GM15510 (cell line): ENCODE data around the gene PCMTD2.

Experiments
- POLR2A ChIP-seq: IDR thresholded peaks from 3 replicates; pipeline ENCODE4 v1.6.1; 2011; ENCODE audit warnings: borderline replicate concordance; ENCODE audit not compliant: insufficient read length; ENCODE audit errors: extremely low read depth

The PCMTD2 gene

DNA sequence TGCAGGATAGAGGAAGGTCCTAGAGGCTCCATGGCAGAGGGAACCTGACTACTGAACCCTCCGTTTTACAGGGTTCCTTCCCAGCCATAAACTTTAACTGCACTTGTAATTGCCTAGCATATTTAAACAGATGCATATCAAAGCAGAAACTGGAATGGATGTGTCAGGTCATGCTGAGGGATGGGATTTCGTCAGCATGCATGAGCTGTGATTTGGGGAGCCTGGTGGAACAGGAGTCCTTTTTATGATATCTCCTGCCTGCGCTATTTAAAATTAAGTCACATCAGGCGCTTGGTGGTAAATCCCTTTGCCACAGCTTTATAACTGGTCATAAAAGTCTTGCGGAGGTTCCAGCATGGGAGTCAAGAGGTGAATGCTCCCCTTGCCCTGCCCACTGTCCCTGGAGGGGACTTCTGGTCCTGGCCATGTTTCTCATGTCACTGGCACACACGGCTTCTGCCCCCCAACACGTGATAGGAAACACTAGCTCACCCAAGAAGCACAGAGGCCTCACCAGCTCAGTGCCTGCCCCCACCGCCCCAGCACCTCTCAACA lies 26.0 kb upstream of the PCMTD2 start:
- no peak for TF ChIP-seq POLR2A

DNA sequence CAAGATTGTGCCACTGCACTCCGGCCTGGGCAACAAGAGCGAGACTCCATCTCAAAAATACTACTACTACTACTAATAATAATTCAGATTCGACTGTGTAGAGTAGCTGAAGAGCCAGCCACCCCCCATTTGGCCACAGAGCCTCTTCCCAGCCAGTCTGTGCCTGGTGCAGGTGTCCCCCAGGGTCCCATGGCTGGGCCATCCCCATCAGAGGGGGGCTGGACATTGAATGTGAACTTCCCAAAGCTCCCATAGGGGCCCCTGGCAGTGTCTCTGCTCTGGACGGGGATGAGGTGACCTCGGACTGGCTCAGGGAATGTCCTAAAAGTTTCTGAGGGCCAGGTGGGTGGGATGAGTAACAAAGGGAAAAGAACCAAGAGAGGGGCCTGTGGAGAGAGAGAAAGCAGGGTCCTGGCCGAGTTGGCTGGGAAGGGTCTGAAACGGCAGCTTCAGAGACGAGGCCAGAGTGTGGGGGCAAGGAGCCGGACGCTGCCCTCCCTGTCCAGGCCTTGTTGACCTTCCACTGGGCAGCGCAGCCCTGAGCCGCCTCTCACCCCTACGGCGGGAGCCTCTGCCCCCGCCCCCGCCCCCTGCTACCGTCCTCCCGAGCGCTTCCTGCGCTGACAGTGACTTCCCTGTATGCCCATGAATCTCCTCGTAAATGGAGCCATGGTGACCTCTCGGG lies 24.9 kb upstream of the PCMTD2 start:
- TF ChIP-seq POLR2A = no peak

DNA sequence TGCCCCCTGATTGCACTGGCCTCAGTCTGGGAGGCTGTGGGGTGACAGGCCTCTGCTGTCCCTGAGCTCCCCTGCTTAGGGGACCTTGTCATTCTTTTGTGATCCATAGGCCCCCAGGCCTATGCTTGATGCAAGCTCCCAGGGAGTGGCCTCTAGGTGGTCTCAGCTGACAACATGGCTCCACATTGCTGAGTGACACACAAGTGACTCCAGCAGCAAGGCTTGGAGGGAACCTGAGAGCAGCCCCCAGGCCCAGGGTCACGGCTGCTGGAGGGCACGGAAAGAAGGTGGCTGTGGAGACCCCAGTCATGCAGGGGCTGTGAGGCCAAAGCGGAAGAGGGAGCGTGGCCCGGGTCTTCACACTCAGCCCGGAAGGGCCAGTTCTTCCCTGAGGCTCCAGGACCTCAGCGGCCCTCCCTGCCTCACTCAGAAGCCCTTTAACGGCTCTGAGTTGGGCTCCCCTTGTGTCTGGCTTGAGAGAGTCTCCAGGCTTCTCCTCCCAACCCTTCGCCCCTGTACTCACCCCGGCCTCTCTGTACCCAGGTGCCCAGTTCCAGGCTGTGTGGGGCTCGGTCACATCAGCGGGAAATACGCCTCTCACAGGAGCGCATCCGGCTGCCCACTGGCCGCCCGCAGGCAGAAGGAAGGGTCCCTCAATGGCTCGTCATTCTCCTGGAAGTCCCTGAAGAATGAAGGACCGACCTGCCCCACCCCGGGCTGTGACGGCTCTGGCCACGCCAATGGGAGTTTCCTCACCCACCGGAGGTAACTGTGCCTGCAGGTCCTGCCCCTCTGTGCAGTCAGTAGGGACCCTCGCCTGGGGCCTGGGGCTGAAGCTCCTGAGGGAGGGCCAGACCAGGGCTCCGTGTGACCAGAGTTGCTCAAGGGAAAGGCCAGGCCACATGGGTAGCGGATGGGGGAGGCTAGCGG lies 23.7 kb upstream of the PCMTD2 start:
- TF ChIP-seq POLR2A = no peak

DNA sequence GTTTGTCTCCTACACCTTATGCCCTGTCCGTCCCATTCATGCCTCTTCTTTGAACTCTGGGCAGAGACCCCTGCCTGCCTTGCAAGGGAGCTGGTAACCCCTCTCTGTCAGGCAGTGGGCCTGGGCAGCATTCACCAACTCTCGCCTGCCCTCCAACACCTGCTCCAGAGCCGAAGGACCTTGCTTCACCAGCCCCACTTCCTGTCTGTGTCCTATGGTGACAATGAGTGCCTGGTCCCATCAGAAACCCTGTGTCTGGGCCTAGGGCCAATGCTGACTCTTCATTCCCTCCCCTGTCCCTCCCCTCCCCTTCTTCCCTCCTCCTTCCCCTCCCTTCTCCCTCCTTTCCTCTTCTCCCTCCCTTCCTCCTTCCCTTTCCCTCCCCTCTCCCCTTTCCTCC lies 22.8 kb upstream of the PCMTD2 start:
- TF ChIP-seq POLR2A = no peak

DNA sequence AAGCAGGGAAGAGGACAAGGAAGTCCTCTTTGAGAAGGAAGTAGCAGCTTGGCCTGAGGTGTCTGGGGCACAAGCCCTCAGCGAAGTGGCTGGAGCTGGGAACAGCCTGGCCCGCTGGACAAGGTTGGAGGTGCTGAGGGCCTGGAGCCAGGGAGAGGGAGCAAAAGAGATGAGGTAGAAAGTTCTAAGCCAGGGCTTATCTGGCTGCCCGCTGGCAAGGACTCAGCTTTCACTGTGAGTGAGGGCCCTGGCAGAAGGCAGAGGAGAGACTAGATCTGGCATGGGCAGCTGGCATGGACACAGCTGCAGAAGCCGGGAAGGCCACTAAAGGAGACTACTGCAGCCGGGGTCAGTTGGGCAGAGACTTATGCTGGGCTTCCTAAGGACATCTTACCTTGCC lies 21.8 kb upstream of the PCMTD2 start:
- no peak for TF ChIP-seq POLR2A

DNA sequence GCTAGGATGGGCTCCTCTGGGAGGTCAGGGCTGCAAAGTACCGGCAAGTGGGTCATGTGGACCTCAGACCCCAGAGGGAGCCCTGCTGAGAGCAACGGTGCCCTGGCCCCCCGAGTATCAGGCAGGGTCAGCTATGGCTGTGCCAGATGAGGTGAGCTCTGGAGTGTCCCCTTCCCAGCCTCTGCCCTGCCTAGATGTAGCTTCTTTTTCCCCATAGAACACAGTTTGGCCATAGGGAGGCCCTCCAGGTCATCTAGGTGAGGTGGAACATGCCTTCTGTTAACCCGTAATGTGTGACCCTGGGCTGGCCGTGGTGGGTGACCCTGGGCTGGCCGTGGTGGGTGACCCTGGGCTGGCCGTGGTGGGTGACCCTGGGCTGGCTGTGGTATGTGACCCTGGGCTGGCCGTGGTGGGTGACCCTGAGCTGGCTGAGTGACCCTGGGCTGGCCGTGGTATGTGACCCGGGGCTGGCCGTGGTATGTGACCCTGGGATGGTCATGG lies 21.2 kb upstream of the PCMTD2 start:
- no peak for TF ChIP-seq POLR2A

DNA sequence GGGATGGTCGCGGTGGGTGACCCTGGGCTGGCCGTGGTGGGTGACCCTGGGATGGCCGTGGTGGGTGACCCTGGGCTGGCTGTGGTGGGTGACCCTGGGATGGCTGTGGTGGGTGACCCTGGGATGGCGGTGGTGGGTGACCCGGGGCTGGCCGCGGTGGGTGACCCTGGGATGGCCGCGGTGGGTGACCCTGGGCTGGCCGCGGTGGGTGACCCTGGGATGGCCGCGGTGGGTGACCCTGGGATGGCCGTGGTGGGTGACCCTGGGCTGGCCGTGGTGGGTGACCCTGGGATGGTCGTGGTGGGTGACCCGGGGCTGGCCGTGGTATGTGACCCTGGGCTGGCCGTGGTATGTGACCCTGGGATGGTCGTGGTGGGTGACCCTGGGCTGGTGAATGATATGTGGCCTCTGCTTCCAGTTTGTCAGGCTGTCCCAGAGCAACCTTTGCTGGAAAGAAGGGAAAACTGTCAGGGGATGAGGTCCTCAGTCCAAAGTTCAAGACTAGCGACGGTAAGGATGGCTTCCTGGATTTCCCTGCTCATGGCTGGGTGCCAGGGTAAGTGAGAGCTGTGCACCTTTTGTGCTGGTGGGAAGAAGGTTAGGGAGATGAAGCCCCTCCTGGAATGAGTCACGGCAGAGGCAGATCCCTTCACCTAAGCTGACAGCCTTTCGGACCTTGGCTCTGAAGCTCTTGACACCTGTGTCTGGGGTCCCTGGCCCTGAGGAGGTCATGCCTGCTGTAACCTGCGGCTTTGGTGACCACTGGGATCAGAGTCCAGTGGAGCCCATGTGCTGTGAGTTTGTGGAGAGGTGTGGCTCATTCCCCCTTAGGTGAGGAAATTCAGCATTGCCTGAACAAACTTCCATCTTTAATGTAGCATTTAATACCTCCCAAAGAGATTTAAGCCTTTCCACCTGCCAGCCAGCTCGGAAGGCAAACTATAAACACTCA lies 19.1 kb upstream of the PCMTD2 start:
- no peak for TF ChIP-seq POLR2A

DNA sequence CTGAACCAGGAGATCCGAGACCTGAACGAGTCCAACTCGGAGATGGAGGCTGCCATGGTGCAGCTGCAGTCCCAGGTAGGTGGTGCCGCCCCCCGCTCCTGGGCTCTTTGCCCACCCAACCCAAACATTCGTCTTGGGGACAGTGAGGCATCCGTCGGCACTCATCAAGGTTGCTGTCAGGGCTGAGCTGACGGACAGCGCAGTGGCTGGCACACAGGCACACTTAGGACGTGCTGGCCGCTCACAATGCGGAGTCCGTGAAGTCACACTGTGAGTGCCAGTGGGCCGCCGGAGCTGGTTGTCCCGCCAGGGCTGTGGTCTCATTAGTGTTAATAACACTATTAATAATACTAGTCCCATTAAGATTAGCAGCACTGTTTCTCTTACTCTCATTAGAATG lies 18.2 kb upstream of the PCMTD2 start:
- no peak for TF ChIP-seq POLR2A

DNA sequence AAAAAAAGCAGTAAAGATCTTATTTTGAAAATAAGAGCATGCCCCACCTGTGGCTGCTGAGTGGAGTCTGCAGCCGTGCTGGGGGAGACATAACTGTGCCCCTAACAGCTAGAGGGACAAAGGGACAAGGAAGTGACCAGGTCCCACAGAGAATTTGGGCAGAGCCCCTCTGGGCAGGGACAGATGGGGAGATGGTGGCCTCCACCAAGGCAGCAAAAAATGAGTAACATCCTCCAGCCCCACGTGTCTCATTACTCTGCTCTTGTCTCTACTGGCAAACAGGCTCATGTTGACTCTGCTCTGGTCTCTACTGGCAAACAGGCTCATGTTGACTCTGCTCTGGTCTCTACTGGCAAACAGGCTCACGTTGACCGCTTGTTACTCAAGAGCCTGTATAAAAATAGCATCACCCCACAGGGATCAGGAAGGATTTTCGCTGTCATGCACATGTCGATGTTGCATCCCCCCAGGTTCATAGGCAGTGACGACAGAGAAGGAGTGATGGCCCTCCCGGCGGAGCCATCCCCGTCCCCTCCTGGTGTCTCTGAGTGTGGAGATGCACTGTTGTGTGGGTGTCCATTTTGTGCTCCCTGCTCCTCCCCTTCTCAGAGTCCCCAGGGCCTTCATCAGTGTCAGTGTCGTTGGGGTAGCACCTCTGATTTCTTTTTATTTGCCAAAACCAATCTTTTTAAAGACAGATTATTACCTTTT lies 17.3 kb upstream of the PCMTD2 start:
- no peak for TF ChIP-seq POLR2A

DNA sequence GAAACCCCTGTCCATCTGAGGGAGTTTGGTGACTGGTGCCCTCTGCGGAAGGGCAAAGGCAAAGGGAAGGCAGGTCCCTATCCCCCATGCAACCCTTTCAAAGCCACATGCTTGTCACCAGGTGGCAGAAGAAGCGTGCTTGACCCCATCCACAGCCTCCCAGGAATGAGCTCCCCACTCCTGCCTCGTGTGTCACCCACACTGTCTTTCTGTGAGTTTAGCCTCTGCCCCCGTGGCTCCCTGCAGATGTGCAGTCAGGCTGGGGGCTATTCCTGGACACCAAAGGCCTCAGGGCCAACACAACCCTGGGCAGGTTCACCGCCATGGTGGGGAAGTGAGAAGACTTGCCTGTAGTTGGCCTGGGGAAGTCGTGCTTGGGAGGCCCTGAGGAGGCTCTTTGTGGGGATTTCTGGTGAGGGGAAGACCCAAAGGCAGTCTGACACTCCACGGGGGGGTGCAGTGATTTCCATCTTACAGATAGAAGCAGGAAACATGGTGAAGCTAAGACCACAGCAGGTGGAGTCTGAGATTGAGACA lies 16.6 kb upstream of the PCMTD2 start:
- TF ChIP-seq POLR2A = no peak

DNA sequence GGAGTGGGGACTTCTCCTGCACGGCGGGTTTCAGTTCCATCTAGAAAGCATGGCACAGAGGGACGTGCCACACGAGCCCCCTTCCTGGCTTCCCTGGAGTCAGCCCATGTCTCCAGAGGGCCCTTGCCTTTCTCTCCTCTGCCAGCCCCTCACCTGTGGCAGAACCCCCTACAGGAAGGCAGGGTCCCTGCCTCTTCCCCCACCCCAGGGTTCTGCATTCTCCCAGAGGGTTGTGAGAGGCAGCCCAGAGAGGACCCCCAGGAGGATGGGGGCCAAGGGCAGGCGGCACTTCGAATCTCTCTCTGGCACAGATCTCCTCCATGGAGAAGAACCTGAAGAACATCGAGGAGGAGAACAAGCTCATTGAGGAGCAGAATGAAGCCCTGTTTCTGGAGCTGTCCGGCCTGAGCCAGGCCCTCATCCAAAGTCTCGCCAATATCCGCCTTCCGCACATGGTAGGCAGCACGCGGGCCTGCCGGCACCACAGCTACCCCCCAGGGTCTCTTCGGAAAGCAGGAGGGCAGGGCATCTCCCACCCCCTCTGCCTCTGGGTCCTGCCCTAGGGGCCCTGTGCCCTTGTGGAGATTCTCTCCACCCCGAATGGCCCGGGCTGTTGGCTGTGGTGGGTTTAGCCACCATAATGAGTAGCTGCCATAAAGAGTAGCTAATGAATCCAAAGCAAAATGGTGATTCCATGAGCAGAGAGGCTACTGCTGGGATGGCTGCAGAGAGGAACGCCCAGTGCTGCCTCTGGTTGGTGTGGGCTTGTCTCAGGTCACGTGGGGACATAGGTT lies 15.9 kb upstream of the PCMTD2 start:
- TF ChIP-seq POLR2A = no peak

DNA sequence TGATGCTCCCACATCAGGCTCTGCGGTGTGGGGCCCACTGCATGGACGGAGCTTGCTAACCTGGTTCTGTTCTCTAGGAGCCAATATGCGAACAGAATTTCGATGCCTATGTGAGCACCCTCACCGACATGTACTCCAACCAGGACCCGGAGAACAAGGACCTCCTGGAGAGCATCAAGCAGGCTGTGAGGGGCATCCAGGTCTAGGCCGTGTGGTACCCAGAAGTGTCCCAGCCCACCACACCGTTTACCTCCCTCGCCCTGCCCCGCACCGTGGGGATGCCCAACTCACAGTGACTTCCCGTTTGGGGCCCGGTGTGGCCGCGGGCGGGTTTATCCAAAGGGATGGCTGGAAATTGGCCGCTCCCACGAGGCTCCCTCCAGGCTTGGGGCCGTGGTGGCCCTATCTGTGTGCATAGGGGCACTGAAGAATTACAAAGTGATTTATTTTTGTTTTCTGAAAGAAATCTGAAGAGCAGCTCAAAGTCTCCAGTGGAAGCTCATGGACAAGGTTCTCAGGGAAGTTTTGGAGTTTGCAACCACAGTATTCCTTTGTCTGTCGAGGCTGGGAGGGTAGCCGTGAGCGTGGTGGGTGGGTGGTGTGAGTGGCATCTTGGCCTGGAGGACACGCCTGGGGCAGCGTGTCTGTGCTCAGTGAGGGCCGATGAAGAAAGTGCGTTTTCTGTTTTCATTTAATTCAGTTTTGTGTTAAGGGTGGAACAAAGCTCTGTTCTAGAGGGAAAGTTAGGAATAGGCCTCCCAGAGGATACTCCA lies 15.1 kb upstream of the PCMTD2 start:
- no peak for TF ChIP-seq POLR2A

DNA sequence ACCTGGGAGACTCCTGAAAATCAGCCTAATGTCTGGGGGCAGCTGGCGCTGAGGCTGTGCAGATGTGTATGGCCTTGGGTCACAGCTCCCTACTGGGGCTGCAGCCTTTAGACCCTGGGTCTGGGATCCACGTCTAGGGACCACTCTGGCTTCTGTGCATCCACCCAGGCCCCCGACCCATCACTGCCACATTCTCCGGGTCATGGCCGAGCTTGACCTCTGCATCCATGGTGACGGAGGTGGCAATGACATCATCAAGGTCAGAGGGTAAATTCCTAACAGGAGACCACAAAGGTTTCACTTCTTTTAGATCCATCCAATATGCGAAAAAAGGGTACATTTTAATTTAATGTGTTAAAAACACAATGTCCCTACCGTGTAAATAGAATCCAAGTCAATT lies 14.5 kb upstream of the PCMTD2 start:
- no peak for TF ChIP-seq POLR2A
